Stromal cell of bone marrow (primary cell): Measurements from ENCODE around the gene CYP3A5.
"Not testable (repeated sequence)": the region's sequence is repeated elsewhere in the genome, so short reads cannot be mapped to it uniquely, and the experiment has no call there.

Source experiments
- DNase-seq: peaks from one replicate; pipeline ENCODE4 v3.0.0-alpha.2; 2012; ENCODE audit warnings: low read depth

Gene CYP3A5

DNA sequence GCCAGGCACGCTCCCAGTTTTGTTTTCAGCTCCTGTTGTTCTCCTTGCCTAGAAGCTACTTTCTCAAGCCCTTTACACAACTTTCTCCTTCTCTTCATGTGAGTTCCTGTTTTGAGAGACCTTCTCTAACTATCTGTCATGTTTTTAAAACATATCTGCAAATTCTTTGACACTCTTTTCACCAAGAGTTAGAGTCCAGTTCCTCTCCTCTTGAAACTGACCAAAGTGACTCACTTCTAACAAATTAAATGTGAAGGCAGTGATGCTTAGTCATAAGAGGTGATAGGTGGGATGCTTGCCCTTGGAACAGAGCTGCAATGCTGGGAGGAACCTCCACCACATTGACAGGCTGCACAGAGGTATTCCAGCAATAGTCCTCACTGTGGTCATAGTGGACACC, 37.8 kb downstream of the CYP3A5 start:
- no peak for DNase-seq

- DNase-seq: no peak
Observed at GRCh38 chr7:99639267-99639666, 40.5 kb downstream of the CYP3A5 start.

DNA sequence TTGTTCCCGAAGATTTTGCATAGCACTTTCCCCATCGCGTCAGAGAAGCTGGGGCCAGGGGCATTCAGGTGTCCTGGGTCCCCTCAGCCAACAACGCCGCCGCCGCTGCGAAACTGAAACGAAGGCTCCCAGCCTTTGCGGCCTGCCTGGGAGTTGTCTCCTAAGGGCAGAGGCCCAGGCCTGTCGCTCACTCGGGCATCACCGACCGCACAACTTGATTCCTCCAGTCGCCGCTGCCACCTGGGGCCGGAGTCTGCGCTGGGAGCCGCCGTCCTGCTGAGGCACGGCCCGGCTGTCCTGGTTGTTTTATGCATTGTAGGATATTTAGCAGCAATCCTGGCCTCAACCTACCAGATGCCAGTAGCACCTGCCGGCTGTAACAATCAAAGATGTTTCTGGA, 41.1 kb downstream of the CYP3A5 start:
- no peak for DNase-seq

GRCh38 chr7:99637414-99637813, 42.4 kb downstream of the CYP3A5 start:
- DNase-seq: not testable (repeated sequence)

- DNase-seq: peak; percentile 36
Observed at GRCh38 chr7:99631295-99632109, 48.3 kb downstream of the CYP3A5 start.

DNA sequence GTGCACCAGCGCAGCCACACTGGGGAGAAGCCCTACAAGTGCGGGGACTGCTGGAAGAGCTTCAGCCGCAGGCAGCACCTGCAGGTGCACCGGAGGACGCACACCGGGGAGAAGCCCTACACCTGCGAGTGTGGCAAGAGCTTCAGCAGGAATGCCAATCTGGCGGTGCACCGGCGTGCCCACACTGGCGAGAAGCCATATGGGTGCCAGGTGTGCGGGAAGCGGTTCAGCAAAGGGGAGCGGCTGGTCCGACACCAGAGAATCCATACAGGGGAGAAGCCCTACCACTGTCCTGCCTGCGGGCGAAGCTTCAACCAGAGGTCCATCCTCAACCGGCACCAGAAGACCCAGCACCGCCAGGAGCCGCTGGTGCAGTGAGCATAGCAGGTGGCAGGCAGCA, 50.2 kb downstream of the CYP3A5 start:
- DNase-seq: no peak

GRCh38 chr7:99628471-99629465, 51.0 kb downstream of the CYP3A5 start:
- no peak for DNase-seq

- no peak for DNase-seq
Observed at GRCh38 chr7:99627513-99627912, 52.3 kb downstream of the CYP3A5 start.

- no peak for DNase-seq
Observed at GRCh38 chr7:99626661-99627060, 53.1 kb downstream of the CYP3A5 start.

- no peak for DNase-seq
Observed at GRCh38 chr7:99625961-99626360, 53.8 kb downstream of the CYP3A5 start.

DNA sequence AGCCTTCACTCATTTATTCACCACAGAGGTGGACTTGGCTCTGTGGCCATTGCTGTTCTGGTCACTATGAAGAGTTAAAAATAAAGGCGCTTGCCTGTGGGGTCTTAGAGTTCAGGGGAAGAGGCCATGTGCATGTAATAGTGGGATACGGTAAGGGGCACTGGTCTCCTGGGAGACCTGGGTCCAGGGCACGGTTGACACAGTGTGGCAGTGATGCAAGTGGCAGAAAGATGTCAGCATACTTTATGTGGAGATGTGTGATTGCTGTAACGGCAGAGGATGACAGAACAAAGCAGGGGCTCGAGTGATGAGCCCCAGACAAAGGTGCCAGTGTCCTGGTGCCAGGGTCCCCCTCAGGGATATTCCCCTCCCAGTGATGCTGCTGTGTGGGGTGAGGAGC, 54.5 kb downstream of the CYP3A5 start:
- DNase-seq: no peak

GRCh38 chr7:99624484-99624883, 55.3 kb downstream of the CYP3A5 start:
- DNase-seq: no peak

DNA sequence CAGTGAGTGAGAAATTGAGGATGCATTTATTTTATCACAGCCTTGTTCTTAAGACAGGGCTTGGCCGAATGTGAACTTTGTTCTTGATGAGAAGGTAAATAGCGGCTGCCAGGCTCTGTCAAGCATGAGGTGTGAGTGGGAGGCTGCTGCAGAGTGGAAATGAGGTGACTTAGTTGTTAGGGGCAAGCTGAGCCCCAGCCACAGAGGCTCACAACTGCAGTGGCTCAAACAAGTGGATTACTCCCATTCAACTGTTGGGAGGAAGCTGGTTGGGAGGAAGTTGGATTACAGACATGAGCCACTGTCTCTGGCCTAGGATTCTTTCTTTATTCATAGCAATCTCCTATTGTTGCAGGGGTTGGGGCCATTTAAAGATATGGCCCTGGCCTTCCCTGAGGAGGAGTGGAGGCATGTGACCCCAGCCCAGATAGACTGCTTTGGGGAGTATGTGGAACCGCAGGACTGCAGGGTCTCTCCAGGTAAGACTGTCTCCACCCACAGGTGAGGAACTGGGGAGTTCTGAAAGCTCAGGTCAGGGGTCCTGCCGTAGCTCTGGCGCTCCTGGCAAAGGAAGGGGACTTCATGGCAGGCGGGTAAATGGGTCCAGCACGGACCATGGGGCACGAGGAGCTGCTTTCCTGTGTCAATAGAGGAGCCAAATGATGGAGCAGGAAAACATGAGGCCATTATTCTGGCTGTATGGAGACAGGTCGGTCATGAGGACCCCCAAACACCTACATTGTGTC, 55.9 kb downstream of the CYP3A5 start:
- no peak for DNase-seq

- DNase-seq: no peak
Observed at GRCh38 chr7:99623091-99623693, 56.6 kb downstream of the CYP3A5 start.

- no peak for DNase-seq
Observed at GRCh38 chr7:99622596-99622995, 57.2 kb downstream of the CYP3A5 start.

DNA sequence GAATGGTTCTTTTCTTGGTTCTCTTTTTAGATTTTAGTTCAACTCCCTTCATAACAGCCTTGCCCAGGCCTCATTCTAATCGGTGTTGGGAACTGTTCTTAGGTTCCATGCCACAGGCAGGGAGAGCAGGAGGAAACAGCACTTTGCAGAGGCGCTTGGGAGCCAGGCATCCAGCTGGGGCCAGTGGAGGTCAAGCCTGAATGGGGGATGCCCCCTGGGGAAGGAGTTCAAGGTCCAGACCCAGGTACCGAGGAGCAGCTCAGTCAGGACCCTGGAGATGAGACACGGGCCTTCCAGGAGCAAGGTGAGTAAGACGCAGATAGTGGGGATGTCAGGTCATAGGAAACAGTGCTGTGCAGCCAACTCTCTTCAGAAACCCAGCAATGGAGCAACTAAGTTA, 58.5 kb downstream of the CYP3A5 start:
- no peak for DNase-seq

DNA sequence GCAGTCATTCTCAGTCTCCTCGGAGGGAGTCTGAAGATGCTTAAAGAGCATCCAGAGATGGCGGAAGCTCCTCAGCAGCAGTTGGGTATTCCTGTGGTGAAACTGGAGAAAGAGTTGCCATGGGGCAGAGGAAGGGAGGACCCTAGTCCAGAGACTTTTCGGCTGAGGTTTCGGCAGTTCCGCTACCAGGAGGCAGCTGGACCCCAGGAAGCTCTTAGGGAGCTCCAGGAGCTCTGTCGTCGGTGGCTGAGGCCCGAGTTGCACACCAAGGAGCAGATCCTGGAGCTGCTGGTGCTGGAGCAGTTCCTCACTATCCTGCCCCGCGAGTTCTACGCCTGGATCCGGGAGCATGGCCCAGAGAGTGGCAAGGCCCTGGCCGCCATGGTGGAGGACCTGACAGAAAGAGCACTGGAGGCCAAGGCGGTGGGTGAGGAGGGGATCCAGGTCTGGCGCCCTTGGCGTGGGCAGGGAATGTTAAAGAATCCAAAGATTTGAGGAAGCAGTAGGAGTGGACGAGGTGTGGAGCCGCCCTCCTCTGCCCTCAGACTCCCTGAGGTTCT, 60.1 kb downstream of the CYP3A5 start:
- DNase-seq: no peak

GRCh38 chr7:99618726-99619125, 61.1 kb downstream of the CYP3A5 start:
- DNase-seq: no peak

GRCh38 chr7:99617192-99617781, 62.5 kb downstream of the CYP3A5 start:
- no peak for DNase-seq

DNA sequence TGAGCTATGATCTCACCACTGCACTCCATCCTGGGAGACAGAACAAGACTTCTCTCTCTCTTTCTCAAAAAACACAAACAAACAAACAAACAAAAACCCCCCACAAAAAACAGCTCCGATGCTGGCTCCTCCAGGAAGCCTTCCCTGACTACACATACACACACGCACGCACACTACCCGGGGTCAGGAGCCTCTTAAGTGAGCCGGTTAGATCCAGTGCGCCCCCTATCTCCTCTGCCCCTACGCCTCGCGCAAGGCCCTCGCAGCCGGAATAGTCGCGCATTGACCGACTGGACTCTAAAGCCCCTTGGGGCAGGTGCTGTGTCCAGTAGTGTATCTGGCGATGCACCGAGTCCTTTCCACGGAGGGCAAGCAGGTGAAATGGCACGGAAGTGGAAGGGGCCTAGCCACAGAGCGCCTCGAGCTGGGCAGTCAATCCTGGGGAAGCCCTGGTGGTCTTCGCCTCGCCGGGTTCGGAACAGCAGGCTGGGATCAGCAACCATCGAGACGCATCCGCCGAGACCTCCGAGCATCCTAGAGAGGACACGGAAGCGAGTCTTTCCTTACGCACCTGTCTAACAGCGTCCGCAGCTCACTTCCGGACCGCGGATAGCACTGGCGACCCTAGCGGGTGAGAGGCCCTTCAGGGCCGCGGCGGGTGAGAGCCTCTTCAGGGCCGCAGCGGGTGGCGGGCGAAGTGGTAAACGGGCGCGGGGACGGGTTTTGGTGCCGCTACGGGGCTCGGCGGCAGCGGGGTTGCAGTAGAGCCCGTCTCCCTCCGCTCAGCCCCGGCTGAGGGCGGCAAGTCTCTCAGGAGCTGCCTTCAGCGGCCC, 63.2 kb downstream of the CYP3A5 start, which contains the start of gene ZSCAN25:
TSS of gene ZSCAN25 (plus strand) at position 588 of the 833 bp plus-strand sequence. CDS start 2,661 bp downstream, outside the sequence.
- DNase-seq: peak; percentile 78
